ENCODE measurements around the gene YIPF7. TPM values are rescaled to one million over a fixed set of nuclear protein-coding genes. Genes with fewer than 3 reads are reported as not detected.

YIPF7 gene
- total RNA-seq, 1 experiment from 2014 or later = not detected

- ChIA-PET POLR2A (no interaction called here), CTCF (interaction anchor here (0.7 to 2.4 kb wide), 2 partner anchors 181 to 204 kb away, joined by 4 to 13 read pairs; partner anchors contain the start of gene KCTD8)
- DNase-seq (ENCODE audit: low spot score) (peak; percentile 27), ATAC-seq (peak; percentile 84)
- H3K4me1 Mint-ChIP-seq = no peaks in the 10 kb centered on the region
- no peak overlapping the region for H3K27ac Mint-ChIP-seq
- no peaks in the 10 kb centered on the region for H3K27me3 Mint-ChIP-seq (ENCODE audit: low read depth)
- H3K9me3 Mint-ChIP-seq = no peaks in the 10 kb centered on the region
- no peak overlapping the region for H3K4me3 Mint-ChIP-seq
- TF ChIP-seq, protein P1, sequence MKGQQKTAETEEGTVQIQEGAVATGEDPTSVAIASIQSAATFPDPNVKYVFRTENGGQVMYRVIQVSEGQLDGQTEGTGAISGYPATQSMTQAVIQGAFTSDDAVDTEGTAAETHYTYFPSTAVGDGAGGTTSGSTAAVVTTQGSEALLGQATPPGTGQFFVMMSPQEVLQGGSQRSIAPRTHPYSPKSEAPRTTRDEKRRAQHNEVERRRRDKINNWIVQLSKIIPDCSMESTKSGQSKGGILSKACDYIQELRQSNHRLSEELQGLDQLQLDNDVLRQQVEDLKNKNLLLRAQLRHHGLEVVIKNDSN (CRISPR knock-in tag; IDR thresholded peaks at IDR 0.05) = no peak
- TF ChIP-seq CTCF (IDR thresholded peaks at IDR 0.05) = peak; percentile 24; the same call in 1 of the 2 replicates
- H3K36me3 Mint-ChIP-seq = no peaks in the 10 kb centered on the region
Observed at GRCh38 chr4:44629280-44629866, 22.1 kb downstream of the YIPF7 start.

- H3K4me3 Mint-ChIP-seq = no peak overlapping the region
- CTCF ChIA-PET = no interaction called here
- no peaks in the 10 kb centered on the region for H3K27me3 Mint-ChIP-seq (ENCODE audit: low read depth)
- ATAC-seq (no peak), DNase-seq (ENCODE audit: low spot score) (no peak)
- POLR2A ChIA-PET = no interaction called here
- no peaks in the 10 kb centered on the region for H3K4me1 Mint-ChIP-seq
- no peaks in the 10 kb centered on the region for H3K9me3 Mint-ChIP-seq
- TF ChIP-seq, protein P2, sequence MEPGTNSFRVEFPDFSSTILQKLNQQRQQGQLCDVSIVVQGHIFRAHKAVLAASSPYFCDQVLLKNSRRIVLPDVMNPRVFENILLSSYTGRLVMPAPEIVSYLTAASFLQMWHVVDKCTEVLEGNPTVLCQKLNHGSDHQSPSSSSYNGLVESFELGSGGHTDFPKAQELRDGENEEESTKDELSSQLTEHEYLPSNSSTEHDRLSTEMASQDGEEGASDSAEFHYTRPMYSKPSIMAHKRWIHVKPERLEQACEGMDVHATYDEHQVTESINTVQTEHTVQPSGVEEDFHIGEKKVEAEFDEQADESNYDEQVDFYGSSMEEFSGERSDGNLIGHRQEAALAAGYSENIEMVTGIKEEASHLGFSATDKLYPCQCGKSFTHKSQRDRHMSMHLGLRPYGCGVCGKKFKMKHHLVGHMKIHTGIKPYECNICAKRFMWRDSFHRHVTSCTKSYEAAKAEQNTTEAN (CRISPR knock-in tag; IDR thresholded peaks at IDR 0.05) = no peak
- TF ChIP-seq PRRX2 (CRISPR knock-in tag; IDR thresholded peaks at IDR 0.05) (no peak), RELA (CRISPR knock-in tag; IDR thresholded peaks at IDR 0.05; ENCODE audit: borderline replicate concordance) (no peak), NR2C2 (CRISPR knock-in tag; IDR thresholded peaks at IDR 0.05) (no peak), CREB1 (CRISPR knock-in tag; IDR thresholded peaks at IDR 0.05) (no peak), ZNF232 (CRISPR knock-in tag; IDR thresholded peaks at IDR 0.05) (no peak), ATF2 (CRISPR knock-in tag; IDR thresholded peaks at IDR 0.05; ENCODE audit: borderline replicate concordance, low read depth) (no peak), ZNF671 (CRISPR knock-in tag; IDR thresholded peaks at IDR 0.05) (no peak), TCF7 (CRISPR knock-in tag; IDR thresholded peaks at IDR 0.05; ENCODE audit: low read depth) (no peak), ZNF532 (CRISPR knock-in tag; IDR thresholded peaks at IDR 0.05; ENCODE audit: borderline replicate concordance) (no peak), ATF1 (CRISPR knock-in tag; IDR thresholded peaks at IDR 0.05) (no peak), ZNF138 (CRISPR knock-in tag; conservative IDR thresholded peaks at IDR 0.05) (no peak), PRDM15 (CRISPR knock-in tag; IDR thresholded peaks at IDR 0.05) (no peak)
- TF ChIP-seq, protein P3, sequence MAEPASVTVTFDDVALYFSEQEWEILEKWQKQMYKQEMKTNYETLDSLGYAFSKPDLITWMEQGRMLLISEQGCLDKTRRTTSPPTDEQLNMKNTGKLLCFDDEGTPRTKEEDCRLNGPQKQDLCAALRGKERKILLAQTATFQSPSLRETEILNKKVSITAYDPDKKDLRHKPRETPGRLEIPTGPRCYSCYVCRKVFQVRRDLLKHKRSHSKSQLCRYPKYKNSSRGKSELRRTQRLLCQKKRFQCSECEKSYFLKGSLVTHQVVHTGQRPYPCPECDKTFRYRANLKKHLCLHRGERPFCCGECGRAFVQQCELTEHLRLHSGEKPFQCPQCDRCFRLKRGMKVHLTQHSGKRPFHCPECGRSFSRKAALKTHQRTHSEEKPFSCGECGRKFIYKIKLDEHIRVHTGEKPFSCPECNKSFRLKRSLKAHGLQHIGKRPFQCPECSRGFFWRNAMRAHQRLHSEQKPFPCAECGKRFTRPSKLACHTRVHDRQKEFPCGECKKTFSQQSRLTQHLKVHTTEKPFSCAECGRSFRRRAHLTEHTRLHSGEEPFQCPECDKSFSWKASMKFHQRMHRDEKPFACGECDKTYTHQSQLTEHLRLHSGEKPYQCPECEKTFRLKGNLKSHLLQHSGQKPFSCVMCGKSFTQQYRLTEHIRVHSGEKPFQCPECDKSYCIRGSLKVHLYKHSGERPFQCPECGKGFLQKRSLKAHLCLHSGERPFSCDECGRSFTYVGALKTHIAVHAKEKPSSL (CRISPR knock-in tag; conservative IDR thresholded peaks at IDR 0.05) = no peak
- no peaks in the 10 kb centered on the region for H3K36me3 Mint-ChIP-seq
- no peak overlapping the region for H3K27ac Mint-ChIP-seq
Observed at GRCh38 chr4:44623676-44624075, 27.7 kb downstream of the YIPF7 start.
